CD4-positive, alpha-beta T cell treated with Interleukin-17A for 1 hour (primary cell): ENCODE measurements around the gene SCGB2A2.

Experiments used
- DNase-seq: peaks from one replicate; pipeline ENCODE4 v3.0.0-alpha.2; 2020

SCGB2A2 gene

GRCh38 chr11:62269654-62270278 lies at the start of gene SCGB2A2:
Gene SCGB2A2 (plus strand): TSS chr11:62270158. CDS start chr11:62270217, 59 bp downstream.
- DNase-seq: no peak

GRCh38 chr11:62221498-62221897 lies 48.5 kb upstream of the SCGB2A2 start:
- DNase-seq: no peak

GRCh38 chr11:62223095-62223494 lies 46.9 kb upstream of the SCGB2A2 start:
- no peak for DNase-seq

- DNase-seq: no peak
Measured at GRCh38 chr11:62233730-62234129, 36.2 kb upstream of the SCGB2A2 start.

- DNase-seq: no peak
Measured at GRCh38 chr11:62236187-62236586, 33.8 kb upstream of the SCGB2A2 start.

GRCh38 chr11:62237499-62237898 lies 32.5 kb upstream of the SCGB2A2 start:
- DNase-seq: no peak

- DNase-seq: no peak
Measured at GRCh38 chr11:62238151-62238550, 31.8 kb upstream of the SCGB2A2 start.

- no peak for DNase-seq
Measured at GRCh38 chr11:62241095-62241494, 28.9 kb upstream of the SCGB2A2 start.

- DNase-seq: no peak
Measured at GRCh38 chr11:62242021-62242420, 27.9 kb upstream of the SCGB2A2 start, which contains the start of gene SCGB1D2. Gene SCGB1D2 (plus strand): TSS chr11:62242239. CDS start chr11:62242308, 69 bp downstream.

GRCh38 chr11:62245271-62245753 lies 24.6 kb upstream of the SCGB2A2 start:
- DNase-seq: no peak

GRCh38 chr11:62251698-62252097 lies 18.3 kb upstream of the SCGB2A2 start:
- DNase-seq: no peak

GRCh38 chr11:62253999-62254542 lies 15.9 kb upstream of the SCGB2A2 start:
- DNase-seq: no peak

- DNase-seq: no peak
Measured at GRCh38 chr11:62256281-62256680, 13.7 kb upstream of the SCGB2A2 start.

GRCh38 chr11:62260261-62260953 lies 9.6 kb upstream of the SCGB2A2 start:
- DNase-seq: no peak

- no peak for DNase-seq
Measured at GRCh38 chr11:62264004-62264403, 6.0 kb upstream of the SCGB2A2 start.

- DNase-seq: no peak
Measured at GRCh38 chr11:62266558-62266957, 3.4 kb upstream of the SCGB2A2 start.

- no peak for DNase-seq
Measured at GRCh38 chr11:62267050-62267449, 2.9 kb upstream of the SCGB2A2 start.

- DNase-seq: no peak
Measured at GRCh38 chr11:62267576-62267975, 2.4 kb upstream of the SCGB2A2 start.

GRCh38 chr11:62273284-62273683 lies 3.3 kb downstream of the SCGB2A2 start:
- DNase-seq: no peak

GRCh38 chr11:62273789-62274275 lies 3.9 kb downstream of the SCGB2A2 start:
- no peak for DNase-seq

- DNase-seq: no peak
Measured at GRCh38 chr11:62280452-62280851, 10.5 kb downstream of the SCGB2A2 start.

- DNase-seq: no peak
Measured at GRCh38 chr11:62295504-62295903, 25.5 kb downstream of the SCGB2A2 start.

- DNase-seq: no peak
Measured at GRCh38 chr11:62298975-62299374, 29.0 kb downstream of the SCGB2A2 start, which contains the start of gene SCGB1D4. Gene SCGB1D4 (minus strand): TSS chr11:62299075. CDS start chr11:62299010, 65 bp downstream.

- DNase-seq: no peak
Measured at GRCh38 chr11:62306227-62306626, 36.3 kb downstream of the SCGB2A2 start.
